ENCODE data around the gene CLDN18. TPM values are rescaled to one million over a fixed set of nuclear protein-coding genes. Genes with fewer than 3 reads are reported as not detected.

Gene CLDN18
- total RNA-seq, 1 donor from 2014 or later, result under 0.01 TPM

Other genes with a start within 250 kb of the CLDN18 start
- not detected for gene SOX14, start 245.8 kb upstream of the CLDN18 start, total RNA-seq
- gene DZIP1L, start 105.4 kb downstream of the CLDN18 start, total RNA-seq, result 4.9 TPM
- gene A4GNT, start 122.2 kb downstream of the CLDN18 start, total RNA-seq, result not detected
- 22.6 TPM for gene DBR1, start 164.8 kb downstream of the CLDN18 start, total RNA-seq
- gene ARMC8, start 177.1 kb downstream of the CLDN18 start, total RNA-seq, result 53.6 TPM

Data from temporal lobe (tissue), 1 donor.